CD4-positive, alpha-beta T cell treated with Interleukin-4 for 4 hours (primary cell): ENCODE data around the gene RSBN1L.
"Not testable (repeated sequence)": the region's sequence is repeated elsewhere in the genome, so short reads cannot be mapped to it uniquely, and the experiment has no call there.

Experiments
- DNase-seq: peaks from one replicate; pipeline ENCODE4 v3.0.0-alpha.2; 2020

Gene RSBN1L

DNA sequence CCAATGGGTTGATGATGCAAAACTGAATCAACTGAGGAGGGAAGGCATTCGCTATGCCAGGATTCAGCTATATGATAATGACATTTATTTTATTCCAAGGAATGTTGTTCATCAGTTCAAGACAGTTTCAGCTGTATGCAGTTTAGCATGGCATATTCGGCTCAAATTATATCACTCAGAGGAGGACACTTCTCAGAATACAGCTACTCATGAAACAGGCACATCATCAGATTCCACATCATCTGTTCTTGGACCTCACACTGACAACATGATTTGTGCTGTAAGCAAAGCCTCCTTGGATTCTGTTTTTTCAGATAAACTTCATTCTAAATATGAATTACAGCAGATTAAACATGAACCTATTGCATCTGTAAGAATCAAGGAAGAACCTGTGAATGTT, 82.3 kb downstream of the RSBN1L start:
- DNase-seq = no peak

GRCh38 chr7:77782383-77782782, 86.1 kb downstream of the RSBN1L start:
- DNase-seq = no peak

- no peak for DNase-seq
Measured at GRCh38 chr7:77783111-77783510, 86.9 kb downstream of the RSBN1L start.

GRCh38 chr7:77783545-77783944, 87.3 kb downstream of the RSBN1L start:
- DNase-seq = no peak

DNA sequence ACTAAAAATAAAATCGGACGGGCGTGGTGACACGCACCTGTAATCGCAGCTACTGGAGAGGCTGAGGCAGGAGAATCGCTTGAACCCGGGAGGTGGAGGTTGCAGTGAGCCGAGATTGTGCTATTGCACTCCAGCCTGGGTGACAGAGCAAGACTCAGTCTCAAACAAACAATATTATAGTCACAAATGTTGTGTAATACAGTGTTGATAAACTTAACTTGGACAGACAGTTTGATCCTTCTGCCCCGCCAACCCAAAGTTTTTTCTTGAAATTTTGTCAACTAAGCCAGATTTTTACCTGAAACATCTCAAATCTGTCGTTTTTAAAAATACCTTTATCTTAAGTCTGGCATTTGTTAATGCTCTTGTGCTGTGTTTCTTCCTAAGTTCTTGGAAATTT, 88.2 kb downstream of the RSBN1L start:
- not testable (repeated sequence) for DNase-seq

DNA sequence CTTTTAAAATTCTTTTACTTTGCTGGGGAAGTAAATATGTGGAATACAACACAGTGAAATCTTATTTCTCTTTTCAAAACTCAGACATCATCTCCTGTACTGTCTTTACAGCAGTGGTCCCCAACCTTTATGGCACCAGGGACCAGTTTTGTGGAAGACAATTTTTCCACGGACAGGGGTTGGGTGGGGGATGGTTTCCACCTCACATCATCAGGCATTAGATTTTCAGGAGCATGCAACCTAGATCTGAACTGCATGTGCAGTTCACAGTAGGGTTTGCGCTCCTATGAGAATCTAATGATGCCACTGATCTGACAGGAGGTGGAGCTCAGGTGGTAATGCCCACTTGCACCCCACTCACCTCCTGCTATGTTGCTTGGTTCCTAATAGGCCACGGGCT, 89.8 kb downstream of the RSBN1L start:
- no peak for DNase-seq

DNA sequence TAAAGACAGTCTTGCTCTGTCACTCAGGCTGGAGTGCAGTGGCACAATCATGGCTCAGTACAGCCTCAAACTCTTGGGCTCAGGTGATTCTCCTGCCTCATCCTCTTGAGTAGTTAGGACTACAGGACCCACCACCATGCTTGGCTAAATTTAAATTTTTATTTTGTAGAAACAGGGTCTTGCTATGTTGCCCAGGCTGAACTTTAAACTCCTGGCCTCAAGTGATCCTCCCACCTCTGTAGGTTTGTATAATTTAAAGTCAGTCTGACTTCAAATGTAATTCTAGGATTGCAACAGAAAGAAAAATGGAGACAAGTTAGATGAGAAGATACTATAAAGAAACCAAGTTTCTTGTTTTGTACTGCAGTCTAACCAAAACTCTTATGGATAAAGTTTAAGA, 90.5 kb downstream of the RSBN1L start:
- no peak for DNase-seq

DNA sequence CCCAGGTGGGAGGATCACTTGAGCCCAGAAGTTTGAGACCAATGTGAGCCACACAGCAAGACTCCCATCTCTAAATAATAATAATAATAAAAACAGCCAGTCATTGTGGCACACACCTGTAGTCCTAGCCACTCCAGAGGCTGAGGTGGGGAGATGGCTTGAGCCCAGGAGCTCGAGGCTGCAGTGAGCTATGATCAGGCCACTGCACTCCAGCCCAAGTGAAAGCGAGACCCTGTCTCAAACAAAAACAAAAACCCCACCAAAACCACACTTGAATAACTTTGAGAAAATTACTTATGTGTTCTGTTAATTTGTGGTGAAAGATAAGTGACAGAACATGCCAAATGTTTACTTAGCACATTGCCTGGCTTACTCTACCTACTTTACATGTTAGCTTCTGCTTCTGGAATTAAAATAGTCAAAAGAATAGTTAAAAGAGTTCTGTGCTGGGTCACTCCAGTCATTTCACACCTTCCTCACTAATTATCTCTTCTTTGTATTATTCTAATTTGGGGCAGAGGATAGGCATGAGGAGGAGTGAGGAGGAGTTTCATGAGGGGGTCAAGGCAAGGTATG, 92.2 kb downstream of the RSBN1L start:
- DNase-seq = no peak

DNA sequence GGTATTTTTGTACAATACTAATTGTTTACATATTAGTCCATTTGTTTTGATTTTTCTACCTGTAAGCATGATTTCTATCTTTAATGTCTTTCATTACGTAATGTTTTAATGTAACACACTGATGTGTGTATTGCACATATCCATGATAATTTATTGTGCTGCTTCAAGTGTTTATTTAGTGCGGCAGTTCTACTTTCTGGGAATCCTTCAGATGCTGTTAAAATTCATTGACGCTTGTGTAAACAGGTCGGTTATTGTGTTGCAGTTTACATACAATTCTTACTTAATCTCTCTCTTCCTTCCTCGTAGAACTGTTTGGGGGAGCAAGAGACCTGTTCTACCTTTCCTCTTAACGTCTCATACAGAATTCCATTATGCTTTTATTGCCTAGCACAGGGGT, 95.1 kb downstream of the RSBN1L start:
- DNase-seq = no peak

DNA sequence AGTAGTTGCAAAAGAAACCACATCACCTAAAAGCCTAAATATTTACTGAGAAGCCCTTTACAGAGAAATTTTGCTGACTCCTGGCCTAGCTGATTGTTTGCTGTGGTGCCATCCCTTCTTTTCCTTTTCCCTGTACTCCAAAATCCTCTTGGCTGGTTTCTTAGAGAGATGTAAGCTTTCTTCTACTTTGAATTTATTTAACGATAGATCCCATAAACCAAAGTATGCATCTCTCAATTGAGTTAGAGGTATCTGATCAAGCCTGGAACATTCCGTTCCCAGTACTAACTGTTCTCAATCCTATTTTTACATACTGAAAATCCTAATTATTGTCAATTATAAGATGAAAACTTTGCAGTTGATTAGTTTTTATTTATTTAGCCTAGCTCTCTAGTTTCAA, 95.7 kb downstream of the RSBN1L start:
- no peak for DNase-seq

DNA sequence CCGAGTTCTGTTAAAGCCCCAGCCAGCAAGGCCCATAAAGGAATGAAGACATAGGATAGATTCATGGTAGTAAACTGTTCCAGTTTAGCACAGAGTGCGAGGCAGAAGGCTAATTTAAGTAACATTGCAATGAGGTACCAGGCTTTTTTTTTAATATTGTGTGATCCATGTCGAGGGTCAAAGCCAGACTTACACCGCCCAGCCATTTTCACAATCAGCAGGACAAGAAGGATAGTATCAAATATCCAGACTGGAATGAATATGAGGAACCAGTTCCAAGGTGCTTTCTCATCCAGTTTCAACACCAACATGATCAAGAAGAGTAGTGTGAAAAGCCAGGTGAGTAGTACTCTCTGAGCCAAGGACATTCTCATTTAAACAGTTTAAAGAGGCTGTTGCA, 97.7 kb downstream of the RSBN1L start:
- no peak for DNase-seq

DNA sequence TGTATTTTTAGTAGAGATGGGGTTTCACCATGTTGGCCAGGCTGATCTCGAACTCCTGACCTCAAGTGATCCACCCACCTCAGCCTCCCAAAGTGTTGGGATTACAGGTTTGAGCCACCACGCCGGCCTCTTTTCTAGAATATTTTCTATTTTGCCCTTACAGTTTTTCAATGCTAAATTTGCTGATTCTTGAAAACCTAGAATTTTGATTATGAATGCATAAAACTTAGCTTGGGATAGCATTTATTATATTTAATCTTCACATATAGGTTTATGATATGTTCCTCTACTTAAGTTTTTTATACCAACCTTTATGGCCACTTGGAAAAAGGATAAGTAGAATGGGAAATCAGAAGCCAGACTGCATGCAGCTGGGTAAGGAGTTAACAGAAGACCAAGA, 99.8 kb downstream of the RSBN1L start:
- DNase-seq = no peak

- DNase-seq = no peak
Measured at GRCh38 chr7:77796960-77797359, 100.7 kb downstream of the RSBN1L start.

DNA sequence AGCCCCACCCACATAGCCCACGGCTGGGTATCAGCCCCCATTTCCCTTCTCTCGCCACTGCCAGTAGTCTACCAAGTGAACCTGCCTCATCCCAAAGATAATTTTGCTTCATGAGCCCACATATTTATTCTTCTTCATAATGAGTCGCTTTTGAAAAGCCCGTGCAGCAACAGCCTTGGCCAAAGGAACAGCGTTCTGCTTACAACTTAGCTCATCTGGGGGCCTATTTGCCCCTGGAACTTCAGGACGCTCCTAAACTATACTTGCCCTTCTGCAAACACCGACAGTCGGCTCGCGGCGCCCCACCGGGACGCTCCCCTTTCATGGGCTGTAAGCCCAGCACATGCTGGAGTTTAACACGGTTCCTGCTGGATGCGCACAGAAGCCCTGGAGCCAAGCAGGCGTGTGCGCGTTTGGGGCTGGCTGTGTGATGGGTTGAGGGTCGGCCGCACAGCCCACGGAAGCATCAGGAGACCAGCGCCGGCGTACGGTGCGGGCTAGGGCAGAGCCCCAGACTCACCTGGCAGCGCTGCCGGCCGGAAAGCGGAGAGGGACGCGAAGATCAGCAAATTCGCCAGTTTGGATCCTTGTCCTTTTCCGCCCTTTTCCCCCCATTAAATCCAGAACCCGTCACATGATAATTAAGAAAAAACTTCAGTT, 101.6 kb downstream of the RSBN1L start:
- DNase-seq = no peak

DNA sequence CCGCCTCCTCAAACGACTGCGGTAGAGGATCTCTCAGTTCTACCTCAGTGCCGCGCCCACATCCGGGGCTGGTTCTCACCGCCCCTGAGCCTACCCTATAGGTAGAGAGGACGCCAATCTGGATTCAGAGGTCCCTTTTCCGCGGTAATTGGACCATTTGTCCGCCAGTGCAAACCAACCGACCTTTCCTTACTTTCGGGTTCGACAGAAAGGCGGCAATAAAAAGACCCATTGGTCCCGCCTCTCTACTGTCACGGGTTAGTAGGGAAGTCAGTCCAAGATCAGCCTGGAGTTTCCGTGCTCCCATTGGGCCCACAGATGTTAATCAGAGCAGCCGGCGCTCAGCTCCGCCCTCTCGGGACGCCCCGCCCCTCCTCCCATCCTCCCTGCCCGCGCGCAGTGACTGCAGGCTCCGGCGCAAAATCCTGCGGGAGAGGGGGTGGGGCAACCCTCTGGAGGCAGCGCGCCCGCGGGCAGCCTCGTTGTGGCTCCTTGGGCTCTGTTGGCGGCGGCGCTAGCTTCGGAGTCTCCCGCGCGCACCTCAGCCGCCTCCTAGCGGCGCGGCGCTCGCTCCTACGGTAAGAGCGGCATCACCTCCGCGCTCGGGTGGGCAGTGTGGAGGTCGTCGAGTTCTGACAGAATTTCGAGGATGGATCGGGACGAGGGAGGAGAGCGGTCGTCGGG, 102.3 kb downstream of the RSBN1L start, which contains the start of the genes PHTF2 and TMEM60:
Gene PHTF2, plus strand, starts transcription at position 380 of the 684 bp plus-strand sequence.
Gene TMEM60, minus strand, starts transcription at position 41 of the 684 bp plus-strand sequence. CDS start 4,061 bp downstream, outside the sequence.
- DNase-seq = peak; percentile 97

- DNase-seq = peak; percentile 51
Measured at GRCh38 chr7:77799078-77799964, 103.1 kb downstream of the RSBN1L start.

DNA sequence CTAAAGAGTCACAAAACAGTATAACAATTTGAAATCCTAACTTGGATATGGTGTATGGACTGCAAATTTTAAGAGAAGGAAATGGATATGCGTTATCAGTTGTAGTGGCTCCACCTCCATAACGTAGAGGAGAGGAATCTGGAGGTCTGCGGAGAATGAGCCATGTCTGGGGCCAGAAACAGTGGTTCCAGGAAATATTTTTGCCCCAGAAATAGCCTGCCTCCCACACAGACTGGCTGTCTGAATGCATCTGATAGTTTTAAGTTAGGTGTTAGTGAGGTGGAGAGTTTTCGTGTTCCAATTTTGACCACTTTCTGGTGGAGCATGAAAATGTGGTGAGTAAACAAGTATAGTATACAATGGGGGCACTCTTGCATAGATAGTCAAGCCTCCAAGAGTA, 103.9 kb downstream of the RSBN1L start:
- DNase-seq = no peak

DNA sequence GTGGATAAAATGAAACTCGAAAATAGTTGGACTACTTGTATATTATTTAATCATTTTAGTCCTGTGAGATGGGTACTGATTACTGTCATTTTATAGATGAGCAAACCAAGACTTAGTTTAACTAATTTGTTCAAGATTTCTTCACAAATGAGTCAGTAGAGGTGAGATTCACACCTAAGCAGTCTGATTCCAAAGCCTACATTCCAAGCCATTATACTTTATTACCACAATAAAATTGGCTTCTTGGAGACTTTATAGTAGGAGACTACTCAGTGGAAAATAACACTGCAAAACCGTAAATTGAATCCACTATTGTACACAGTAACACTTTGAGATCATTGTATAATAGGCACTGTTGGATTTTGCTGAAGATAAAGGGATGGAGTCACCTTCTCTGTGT, 104.5 kb downstream of the RSBN1L start:
- DNase-seq = no peak

GRCh38 chr7:77802557-77803405, 106.5 kb downstream of the RSBN1L start:
- peak; percentile 63 for DNase-seq

GRCh38 chr7:77806425-77806824, 110.2 kb downstream of the RSBN1L start:
- DNase-seq = no peak

GRCh38 chr7:77808517-77808916, 112.3 kb downstream of the RSBN1L start:
- DNase-seq = no peak
